ENCODE measurements around the gene PCGF2. TPM values are rescaled to one million over a fixed set of nuclear protein-coding genes. Genes with fewer than 3 reads are reported as not detected.
A peak's percentile ranks its signal among the peaks of the same experiment; 100 is the strongest.

PCGF2 gene
- total and polyA plus RNA-seq, 9 of the 15 experiments (the other 6 are each of a cell fraction or from before 2014, with no cell fraction given): 1.3 to 33.4 (median 7.0) TPM

DNA sequence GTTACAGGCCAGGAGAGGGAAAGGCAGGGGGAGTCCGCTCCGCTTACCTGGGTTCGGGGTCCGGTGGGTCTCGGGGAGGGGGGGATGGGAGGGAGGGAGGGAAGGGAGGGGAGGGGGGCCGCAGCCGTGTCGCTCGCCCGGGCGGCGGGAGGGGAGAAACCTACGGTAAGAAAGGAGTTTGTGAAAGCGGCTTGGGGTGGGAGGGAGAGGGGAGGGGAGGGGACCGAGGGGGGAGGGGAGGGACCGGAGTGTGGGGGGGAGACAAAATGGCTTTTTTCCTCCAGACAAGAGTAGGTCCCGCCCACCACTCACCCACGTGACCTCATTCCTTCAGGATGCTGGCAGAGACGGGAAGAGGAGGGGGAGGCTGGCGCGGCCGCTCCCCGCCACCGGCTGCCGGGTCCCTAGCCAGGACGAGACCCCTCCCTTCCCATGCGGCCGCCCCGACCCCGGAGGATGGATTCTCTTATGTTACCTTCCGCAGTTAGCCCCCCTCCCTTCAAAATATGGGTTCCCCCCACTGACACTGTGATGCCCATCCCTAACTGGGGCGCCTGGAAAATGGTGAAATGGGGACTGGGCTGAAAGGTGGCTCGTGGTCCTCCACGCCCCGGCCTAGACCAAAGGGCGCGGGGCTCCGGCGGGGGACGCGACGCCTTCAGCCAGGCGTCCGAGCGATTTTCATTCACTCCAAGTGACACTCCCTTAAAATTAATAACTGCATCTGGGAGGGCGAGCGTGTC, at the start of gene PCGF2 (continued):
- TF ChIP-seq, protein P1, sequence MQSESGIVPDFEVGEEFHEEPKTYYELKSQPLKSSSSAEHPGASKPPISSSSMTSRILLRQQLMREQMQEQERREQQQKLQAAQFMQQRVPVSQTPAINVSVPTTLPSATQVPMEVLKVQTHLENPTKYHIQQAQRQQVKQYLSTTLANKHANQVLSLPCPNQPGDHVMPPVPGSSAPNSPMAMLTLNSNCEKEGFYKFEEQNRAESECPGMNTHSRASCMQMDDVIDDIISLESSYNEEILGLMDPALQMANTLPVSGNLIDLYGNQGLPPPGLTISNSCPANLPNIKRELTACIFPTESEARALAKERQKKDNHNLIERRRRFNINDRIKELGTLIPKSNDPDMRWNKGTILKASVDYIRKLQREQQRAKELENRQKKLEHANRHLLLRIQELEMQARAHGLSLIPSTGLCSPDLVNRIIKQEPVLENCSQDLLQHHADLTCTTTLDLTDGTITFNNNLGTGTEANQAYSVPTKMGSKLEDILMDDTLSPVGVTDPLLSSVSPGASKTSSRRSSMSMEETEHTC (IDR thresholded peaks at IDR 0.05): 0 out of 2 replicates have a peak, but pooled peaks have one; percentile 7
- TF ChIP-seq, protein P2, sequence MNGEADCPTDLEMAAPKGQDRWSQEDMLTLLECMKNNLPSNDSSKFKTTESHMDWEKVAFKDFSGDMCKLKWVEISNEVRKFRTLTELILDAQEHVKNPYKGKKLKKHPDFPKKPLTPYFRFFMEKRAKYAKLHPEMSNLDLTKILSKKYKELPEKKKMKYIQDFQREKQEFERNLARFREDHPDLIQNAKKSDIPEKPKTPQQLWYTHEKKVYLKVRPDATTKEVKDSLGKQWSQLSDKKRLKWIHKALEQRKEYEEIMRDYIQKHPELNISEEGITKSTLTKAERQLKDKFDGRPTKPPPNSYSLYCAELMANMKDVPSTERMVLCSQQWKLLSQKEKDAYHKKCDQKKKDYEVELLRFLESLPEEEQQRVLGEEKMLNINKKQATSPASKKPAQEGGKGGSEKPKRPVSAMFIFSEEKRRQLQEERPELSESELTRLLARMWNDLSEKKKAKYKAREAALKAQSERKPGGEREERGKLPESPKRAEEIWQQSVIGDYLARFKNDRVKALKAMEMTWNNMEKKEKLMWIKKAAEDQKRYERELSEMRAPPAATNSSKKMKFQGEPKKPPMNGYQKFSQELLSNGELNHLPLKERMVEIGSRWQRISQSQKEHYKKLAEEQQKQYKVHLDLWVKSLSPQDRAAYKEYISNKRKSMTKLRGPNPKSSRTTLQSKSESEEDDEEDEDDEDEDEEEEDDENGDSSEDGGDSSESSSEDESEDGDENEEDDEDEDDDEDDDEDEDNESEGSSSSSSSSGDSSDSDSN (IDR thresholded peaks at IDR 0.05; ENCODE audit: borderline replicate concordance in 1 of 2, low read depth in 2 of 2, low read length in 2 of 2): no peak
- no peak for TF ChIP-seq SP1 (CRISPR knock-in tag; IDR thresholded peaks at IDR 0.05)
- TF ChIP-seq POLR3G (IDR thresholded peaks at IDR 0.05; ENCODE audit: extremely low read depth, insufficient read length, insufficient replicate concordance): no peak
- TF ChIP-seq, protein P3, sequence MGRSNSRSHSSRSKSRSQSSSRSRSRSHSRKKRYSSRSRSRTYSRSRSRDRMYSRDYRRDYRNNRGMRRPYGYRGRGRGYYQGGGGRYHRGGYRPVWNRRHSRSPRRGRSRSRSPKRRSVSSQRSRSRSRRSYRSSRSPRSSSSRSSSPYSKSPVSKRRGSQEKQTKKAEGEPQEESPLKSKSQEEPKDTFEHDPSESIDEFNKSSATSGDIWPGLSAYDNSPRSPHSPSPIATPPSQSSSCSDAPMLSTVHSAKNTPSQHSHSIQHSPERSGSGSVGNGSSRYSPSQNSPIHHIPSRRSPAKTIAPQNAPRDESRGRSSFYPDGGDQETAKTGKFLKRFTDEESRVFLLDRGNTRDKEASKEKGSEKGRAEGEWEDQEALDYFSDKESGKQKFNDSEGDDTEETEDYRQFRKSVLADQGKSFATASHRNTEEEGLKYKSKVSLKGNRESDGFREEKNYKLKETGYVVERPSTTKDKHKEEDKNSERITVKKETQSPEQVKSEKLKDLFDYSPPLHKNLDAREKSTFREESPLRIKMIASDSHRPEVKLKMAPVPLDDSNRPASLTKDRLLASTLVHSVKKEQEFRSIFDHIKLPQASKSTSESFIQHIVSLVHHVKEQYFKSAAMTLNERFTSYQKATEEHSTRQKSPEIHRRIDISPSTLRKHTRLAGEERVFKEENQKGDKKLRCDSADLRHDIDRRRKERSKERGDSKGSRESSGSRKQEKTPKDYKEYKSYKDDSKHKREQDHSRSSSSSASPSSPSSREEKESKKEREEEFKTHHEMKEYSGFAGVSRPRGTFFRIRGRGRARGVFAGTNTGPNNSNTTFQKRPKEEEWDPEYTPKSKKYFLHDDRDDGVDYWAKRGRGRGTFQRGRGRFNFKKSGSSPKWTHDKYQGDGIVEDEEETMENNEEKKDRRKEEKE (IDR thresholded peaks at IDR 0.05; ENCODE audit: borderline replicate concordance in 1 of 2, control insufficient read depth in 1 of 2, low read depth in 2 of 2, low read length in 1 of 2): no peak
- TF ChIP-seq TBP (optimal IDR thresholded peaks at IDR 0.05; ENCODE audit: low read depth, low read length): peak; percentile 27
- TF ChIP-seq NR2C1 (IDR thresholded peaks at IDR 0.05): no peak
- TF ChIP-seq NR2C1 (tag; IDR thresholded peaks at IDR 0.05): no peak
- peak; percentile 33; the same call in 1 of the 2 replicates for TF ChIP-seq MYC (IDR thresholded peaks at IDR 0.05; ENCODE audit: low read depth, low read length)
- 0 out of 2 replicates have a peak, but pooled peaks have one; percentile 47 for TF ChIP-seq MYC (CRISPR knock-in tag; IDR thresholded peaks at IDR 0.05; ENCODE audit: borderline replicate concordance, low read depth)
- no peak for TF ChIP-seq THRAP3 (IDR thresholded peaks at IDR 0.05; ENCODE audit: borderline replicate concordance)
- no peak for TF ChIP-seq CEBPB (tag; IDR thresholded peaks at IDR 0.05)
- no peak for TF ChIP-seq SMARCB1 (IDR thresholded peaks at IDR 0.05; ENCODE audit: insufficient read length, low read depth)
- TF ChIP-seq, protein P4, sequence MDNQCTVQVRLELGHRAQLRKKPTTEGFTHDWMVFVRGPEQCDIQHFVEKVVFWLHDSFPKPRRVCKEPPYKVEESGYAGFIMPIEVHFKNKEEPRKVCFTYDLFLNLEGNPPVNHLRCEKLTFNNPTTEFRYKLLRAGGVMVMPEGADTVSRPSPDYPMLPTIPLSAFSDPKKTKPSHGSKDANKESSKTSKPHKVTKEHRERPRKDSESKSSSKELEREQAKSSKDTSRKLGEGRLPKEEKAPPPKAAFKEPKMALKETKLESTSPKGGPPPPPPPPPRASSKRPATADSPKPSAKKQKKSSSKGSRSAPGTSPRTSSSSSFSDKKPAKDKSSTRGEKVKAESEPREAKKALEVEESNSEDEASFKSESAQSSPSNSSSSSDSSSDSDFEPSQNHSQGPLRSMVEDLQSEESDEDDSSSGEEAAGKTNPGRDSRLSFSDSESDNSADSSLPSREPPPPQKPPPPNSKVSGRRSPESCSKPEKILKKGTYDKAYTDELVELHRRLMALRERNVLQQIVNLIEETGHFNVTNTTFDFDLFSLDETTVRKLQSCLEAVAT (IDR thresholded peaks at IDR 0.05): no peak
- TF ChIP-seq ZBTB17 (CRISPR knock-in tag; IDR thresholded peaks at IDR 0.05): no peak
- no peak for TF ChIP-seq MED1 (CRISPR knock-in tag; IDR thresholded peaks at IDR 0.05; ENCODE audit: borderline replicate concordance)
- TF ChIP-seq NBN (IDR thresholded peaks at IDR 0.05; ENCODE audit: low read depth): no peak
- TF ChIP-seq EGR1 (conservative IDR thresholded peaks at IDR 0.05): peak; percentile 27; the same call in 1 of the 2 replicates
- TF ChIP-seq RCOR1 (IDR thresholded peaks at IDR 0.05; ENCODE audit: borderline replicate concordance in 1 of 2, low read depth in 2 of 2, low read length in 2 of 2): 0 out of 4 replicates have a peak, but pooled peaks of 1 of the 2 experiments have one; percentile 15

All from K562 (cell line).